ENCODE results near the gene FRMD4A.

GRCh38 chr10:13993673-13994089, 337.0 kb downstream of the FRMD4A start:
- no peak for TF ChIP-seq EZH2 (IDR thresholded peaks at IDR 0.05; ENCODE audit: borderline replicate concordance)
- TF ChIP-seq CTCF (IDR thresholded peaks at IDR 0.05; ENCODE audit: poor library complexity), result no peak

Measured in hepatocyte (in vitro differentiated cells).